HCT116 (cell line): ENCODE measurements around the gene EFNB2. TPM values are rescaled to one million over a fixed set of nuclear protein-coding genes. Genes with fewer than 3 reads are reported as not detected.

ENCODE experiments used
- ATAC-seq: fragments of 200-7000 bp; cut with Tn5 transposase; 2 replicates; pipeline ENCODE4 v1.9.1; 2020; ENCODE audit warnings: mild to moderate bottlenecking, moderate library complexity
- BruUV-seq: library from RNA; stranded (reverse); fragments of 400-500 nt; replicated peaks from 2 replicates; lab custom pipeline; 2021; lab: Mats Ljungman, UMichigan
- CTCF ChIA-PET: fragments of 300-600 bp; sonication (Branson Sonifier 250); formaldehyde crosslinking; loops from one replicate; lab custom pipeline; 2021; ENCODE audit warnings: antibody characterized with exemption; lab: Charles Lee
- POLR2A ChIA-PET: fragments of 300-600, 350-600 bp; sonication (Branson Sonifier 250); formaldehyde crosslinking; loops from one replicate; lab custom pipeline; 2021; ENCODE audit warnings: antibody characterized with exemption; lab: Charles Lee
- RAD21 ChIA-PET, 2 experiments: fragments of 300-600 bp; sonication (Branson Sonifier 250); formaldehyde crosslinking; loops; one replicate each; lab custom pipeline; 2023; ENCODE audit warnings: low total read pairs in 2 of 2; ENCODE audit not compliant: uncharacterized antibody in 2 of 2, unreplicated experiment in 2 of 2, low non-redundant PET in 1 of 2; lab: Charles Lee
- DNase-seq: peaks from one replicate; pipeline ENCODE4 v3.0.0-alpha.2; 2010; ENCODE audit warnings: low read depth, low spot score
- H2AFZ ChIP-seq: fragments of 200-600 bp; shearing (Covaris generic), sonication (generic); 2 replicates; pipeline ENCODE4 v1.6.1; 2017; ENCODE audit warnings: low read depth, mixed run types, mixed read lengths, antibody characterized with exemption, low read length; ENCODE audit not compliant: poor library complexity, severe bottlenecking
- H3K27ac ChIP-seq: 2 replicates; pipeline ENCODE4 v1.5.1; 2012; ENCODE audit warnings: low read depth, low read length
- H3K27me3 ChIP-seq: fragments of 200-600 bp; sonication (generic); 2 replicates; pipeline ENCODE4 v1.6.1; 2016; ENCODE audit warnings: mixed run types, low read length, mixed read lengths; ENCODE audit not compliant: insufficient read depth
- H3K36me3 ChIP-seq, 2 experiments: fragments of 200-500 bp in 1 of 2; fragments of 200-600 bp in 1 of 2; sonication (Bioruptor generic) in 1 of 2; sonication (generic) in 1 of 2; 2 replicates each; pipeline versions ENCODE4 v1.5.1 to v1.6.1; 2014 to 2016; ENCODE audit warnings: low read length in 2 of 2, inconsistent platforms in 1 of 2, mixed read lengths in 1 of 2, mixed run types in 1 of 2; ENCODE audit not compliant: insufficient read depth in 2 of 2, control insufficient read depth in 1 of 2
- H3K4me1 ChIP-seq, 2 experiments: fragments of 200-600 bp in 1 of 2; sonication (generic) in 1 of 2; 2 replicates each; pipeline versions ENCODE4 v1.5.1 to v1.6.1; 2012 to 2017; ENCODE audit warnings: low read length in 2 of 2, inconsistent platforms in 1 of 2, mild to moderate bottlenecking in 1 of 2, mixed read lengths in 1 of 2, mixed run types in 1 of 2, moderate library complexity in 1 of 2; ENCODE audit not compliant: insufficient read depth in 2 of 2, control insufficient read depth in 1 of 2
- H3K4me2 ChIP-seq: fragments of 200-600 bp; sonication (generic); 2 replicates; pipeline ENCODE4 v1.6.1; 2017; ENCODE audit warnings: mixed run types, low read length, mixed read lengths
- H3K4me3 ChIP-seq, 2 experiments: fragments of 200-600 bp in 1 of 2; sonication (generic) in 1 of 2; replicated peaks in 1 of 2; 2 replicates each; pipeline ENCODE4 v1.5.1; 2011 to 2016; ENCODE audit warnings: low read length in 2 of 2, control low read depth in 1 of 2, low read depth in 1 of 2, mild to moderate bottlenecking in 1 of 2, mixed read lengths in 1 of 2, mixed run types in 1 of 2
- H3K79me2 ChIP-seq: fragments of 200-600 bp; sonication (generic); 2 replicates; pipeline ENCODE4 v1.6.1; 2017; ENCODE audit warnings: mild to moderate bottlenecking, mixed run types, low read length, moderate library complexity, mixed read lengths; ENCODE audit not compliant: insufficient read depth
- H3K9ac ChIP-seq: fragments of 200-600 bp; sonication (generic); 2 replicates; pipeline ENCODE4 v1.6.1; 2016; ENCODE audit warnings: low read length, mixed read lengths
- H3K9me2 ChIP-seq: fragments of 200-600 bp; sonication (generic), shearing (Covaris generic); 2 replicates; pipeline ENCODE4 v1.6.1; 2017; ENCODE audit warnings: mixed run types, mild to moderate bottlenecking, moderate library complexity; ENCODE audit not compliant: insufficient read depth
- H3K9me3 ChIP-seq, 2 experiments: fragments of 200-500 bp in 1 of 2; fragments of 200-600 bp in 1 of 2; sonication (Bioruptor generic) in 1 of 2; sonication (generic) in 1 of 2; 2 replicates each; pipeline ENCODE4 v1.6.1; 2014 to 2017; ENCODE audit warnings: low read length in 2 of 2, mixed read lengths in 2 of 2, inconsistent platforms in 1 of 2, low read depth in 1 of 2, mild to moderate bottlenecking in 1 of 2, mixed run types in 1 of 2, moderate library complexity in 1 of 2; ENCODE audit not compliant: control insufficient read depth in 1 of 2, insufficient read depth in 1 of 2
- H4K20me1 ChIP-seq: fragments of 200-600 bp; sonication (generic), shearing (Covaris generic); 2 replicates; pipeline ENCODE4 v1.6.1; 2017; ENCODE audit warnings: mixed run types, mild to moderate bottlenecking, moderate library complexity; ENCODE audit not compliant: insufficient read depth
- CBX3 ChIP-seq: IDR thresholded peaks from 2 replicates; pipeline ENCODE4 v1.6.1; 2012; ENCODE audit warnings: low read depth
- CEBPB ChIP-seq: IDR thresholded peaks from 2 replicates; pipeline ENCODE4 v1.6.1; 2012; ENCODE audit warnings: low read depth
- EGR1 ChIP-seq: IDR thresholded peaks from 2 replicates; pipeline ENCODE4 v1.6.1; 2012; ENCODE audit warnings: low read depth
- EZH2 ChIP-seq: fragments of 200-600 bp; sonication (generic); IDR thresholded peaks from 2 replicates; pipeline ENCODE4 v1.6.1; 2017; ENCODE audit warnings: antibody characterized with exemption, mixed run types
- EZH2phosphoT487 ChIP-seq: fragments of 200-600 bp; IDR thresholded peaks from 2 replicates; pipeline ENCODE4 v1.6.1; 2018; ENCODE audit warnings: antibody characterized with exemption, borderline replicate concordance
- FOSL1 ChIP-seq: IDR thresholded peaks from 2 replicates; pipeline ENCODE4 v1.6.1; 2012; ENCODE audit warnings: low read depth
- POLR2A ChIP-seq: IDR thresholded peaks from 2 replicates; pipeline ENCODE4 v1.7.0; 2011; ENCODE audit warnings: borderline replicate concordance; ENCODE audit not compliant: insufficient read depth, insufficient read length; ENCODE audit errors: extremely low read depth
- POLR2AphosphoS5 ChIP-seq: IDR thresholded peaks from 2 replicates; pipeline ENCODE4 v1.6.1; 2011; ENCODE audit warnings: mild to moderate bottlenecking, low read depth, low read length, moderate library complexity
- REST ChIP-seq: IDR thresholded peaks from 2 replicates; pipeline ENCODE4 v1.6.1; 2012; ENCODE audit warnings: low read depth
- SP1 ChIP-seq: IDR thresholded peaks from 2 replicates; pipeline ENCODE4 v1.6.1; 2012; ENCODE audit warnings: low read depth
- YY1 ChIP-seq: IDR thresholded peaks from 2 replicates; pipeline ENCODE4 v1.6.1; 2011; ENCODE audit warnings: low read length, low read depth, moderate library complexity, mild to moderate bottlenecking; ENCODE audit not compliant: insufficient replicate concordance; ENCODE audit errors: extremely low read depth
- ZNF274 ChIP-seq: fragments of 200-500 bp; sonication (Bioruptor generic); IDR thresholded peaks from 2 replicates; pipeline ENCODE4 v1.6.1; 2014; ENCODE audit warnings: mild to moderate bottlenecking, low read depth, low read length, inconsistent platforms
- intact Hi-C: fragments of 100-400 bp; cut with micrococcal nuclease; formaldehyde crosslinking; loops from 2 replicates; pipeline ENCODE4 v1.10.0; 2022
- total RNA-seq: library from RNA; stranded (reverse); gene quantifications from one replicate; pipeline ENCODE4 v1.2.1, GENCODE V29; 2021; ENCODE audit not compliant: unreplicated experiment
- TF ChIP-seq, protein P1 (sequence below): IDR thresholded peaks from 2 replicates; pipeline ENCODE4 v1.6.1; 2012
- TF ChIP-seq, protein P2 (sequence below): IDR thresholded peaks from 2 replicates; pipeline ENCODE4 v1.6.1; 2012
- TF ChIP-seq, protein P3 (sequence below): IDR thresholded peaks from 2 replicates; pipeline ENCODE4 v1.6.1; 2011; ENCODE audit warnings: mild to moderate bottlenecking, low read length, moderate library complexity; ENCODE audit not compliant: insufficient replicate concordance; ENCODE audit errors: extremely low read depth

EFNB2 gene
- total RNA-seq, 1 experiment from 2014 or later: 30.9 TPM

- H3K27ac ChIP-seq: no peak overlapping the region
- no peaks in the 10 kb centered on the region for H3K9me2 ChIP-seq
- no peaks in the 10 kb centered on the region for H3K27me3 ChIP-seq
- ATAC-seq: no peak
- no peak overlapping the region for H3K9ac ChIP-seq
- ChIA-PET POLR2A (no interaction called here), CTCF (no interaction called here), RAD21 (no interaction called here)
- H3K79me2 ChIP-seq: no peaks in the 10 kb centered on the region
- BruUV-seq: no TSS peak
- H2AFZ ChIP-seq: no peak overlapping the region
- no peaks in the 10 kb centered on the region for H3K9me3 ChIP-seq
- no peaks in the 10 kb centered on the region for H3K4me1 ChIP-seq
- intact Hi-C loops: no loop called here
- no peak overlapping the region for H3K4me2 ChIP-seq
- TF ChIP-seq CBX3: no peak
- no peak for TF ChIP-seq REST
- TF ChIP-seq EGR1: no peak
- TF ChIP-seq, protein P1, sequence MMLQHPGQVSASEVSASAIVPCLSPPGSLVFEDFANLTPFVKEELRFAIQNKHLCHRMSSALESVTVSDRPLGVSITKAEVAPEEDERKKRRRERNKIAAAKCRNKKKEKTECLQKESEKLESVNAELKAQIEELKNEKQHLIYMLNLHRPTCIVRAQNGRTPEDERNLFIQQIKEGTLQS: no peak
- TF ChIP-seq SP1: no peak
- no peak for TF ChIP-seq CEBPB
- no peak for TF ChIP-seq ZNF274
- TF ChIP-seq, protein P2, sequence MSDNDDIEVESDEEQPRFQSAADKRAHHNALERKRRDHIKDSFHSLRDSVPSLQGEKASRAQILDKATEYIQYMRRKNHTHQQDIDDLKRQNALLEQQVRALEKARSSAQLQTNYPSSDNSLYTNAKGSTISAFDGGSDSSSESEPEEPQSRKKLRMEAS: no peak
- TF ChIP-seq, protein P3, sequence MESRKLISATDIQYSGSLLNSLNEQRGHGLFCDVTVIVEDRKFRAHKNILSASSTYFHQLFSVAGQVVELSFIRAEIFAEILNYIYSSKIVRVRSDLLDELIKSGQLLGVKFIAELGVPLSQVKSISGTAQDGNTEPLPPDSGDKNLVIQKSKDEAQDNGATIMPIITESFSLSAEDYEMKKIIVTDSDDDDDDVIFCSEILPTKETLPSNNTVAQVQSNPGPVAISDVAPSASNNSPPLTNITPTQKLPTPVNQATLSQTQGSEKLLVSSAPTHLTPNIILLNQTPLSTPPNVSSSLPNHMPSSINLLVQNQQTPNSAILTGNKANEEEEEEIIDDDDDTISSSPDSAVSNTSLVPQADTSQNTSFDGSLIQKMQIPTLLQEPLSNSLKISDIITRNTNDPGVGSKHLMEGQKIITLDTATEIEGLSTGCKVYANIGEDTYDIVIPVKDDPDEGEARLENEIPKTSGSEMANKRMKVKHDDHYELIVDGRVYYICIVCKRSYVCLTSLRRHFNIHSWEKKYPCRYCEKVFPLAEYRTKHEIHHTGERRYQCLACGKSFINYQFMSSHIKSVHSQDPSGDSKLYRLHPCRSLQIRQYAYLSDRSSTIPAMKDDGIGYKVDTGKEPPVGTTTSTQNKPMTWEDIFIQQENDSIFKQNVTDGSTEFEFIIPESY: no peak
- TF ChIP-seq POLR2AphosphoS5: no peak
- no peak for TF ChIP-seq POLR2A
- TF ChIP-seq YY1: no peak
- no peak for TF ChIP-seq EZH2
- no peak for TF ChIP-seq EZH2phosphoT487
- no peak for TF ChIP-seq FOSL1
- no peak for DNase-seq
- no peak overlapping the region for H3K4me3 ChIP-seq
- H3K36me3 ChIP-seq: no peaks in the 10 kb centered on the region
- no peaks in the 10 kb centered on the region for H4K20me1 ChIP-seq
Observed at GRCh38 chr13:106449096-106449495, 86.4 kb downstream of the EFNB2 start.
